Esophagus mucosa (tissue), 1 donor: Measurements from ENCODE around the gene NCOR1. TPM values are rescaled to one million over a fixed set of nuclear protein-coding genes. Genes with fewer than 3 reads are reported as not detected.
A peak's percentile ranks its signal among the peaks of the same experiment; 100 is the strongest.
"Not testable (repeated sequence)": the region's sequence is repeated elsewhere in the genome, so short reads cannot be mapped to it uniquely, and the experiment has no call there.

ENCODE experiments used
- ATAC-seq: fragments of 200-7000 bp; cut with Tn5 transposase; one replicate; pipeline ENCODE4 v1.9.1; 2020
- total RNA-seq: library from RNA; stranded (reverse); gene quantifications from one replicate; pipeline ENCODE4 v1.2.4, GENCODE V29; 2023
- donor health status: DM: yes; HTN: yes; CAD: no.

The NCOR1 gene
- total RNA-seq, 1 donor from 2014 or later: 71.0 TPM

DNA sequence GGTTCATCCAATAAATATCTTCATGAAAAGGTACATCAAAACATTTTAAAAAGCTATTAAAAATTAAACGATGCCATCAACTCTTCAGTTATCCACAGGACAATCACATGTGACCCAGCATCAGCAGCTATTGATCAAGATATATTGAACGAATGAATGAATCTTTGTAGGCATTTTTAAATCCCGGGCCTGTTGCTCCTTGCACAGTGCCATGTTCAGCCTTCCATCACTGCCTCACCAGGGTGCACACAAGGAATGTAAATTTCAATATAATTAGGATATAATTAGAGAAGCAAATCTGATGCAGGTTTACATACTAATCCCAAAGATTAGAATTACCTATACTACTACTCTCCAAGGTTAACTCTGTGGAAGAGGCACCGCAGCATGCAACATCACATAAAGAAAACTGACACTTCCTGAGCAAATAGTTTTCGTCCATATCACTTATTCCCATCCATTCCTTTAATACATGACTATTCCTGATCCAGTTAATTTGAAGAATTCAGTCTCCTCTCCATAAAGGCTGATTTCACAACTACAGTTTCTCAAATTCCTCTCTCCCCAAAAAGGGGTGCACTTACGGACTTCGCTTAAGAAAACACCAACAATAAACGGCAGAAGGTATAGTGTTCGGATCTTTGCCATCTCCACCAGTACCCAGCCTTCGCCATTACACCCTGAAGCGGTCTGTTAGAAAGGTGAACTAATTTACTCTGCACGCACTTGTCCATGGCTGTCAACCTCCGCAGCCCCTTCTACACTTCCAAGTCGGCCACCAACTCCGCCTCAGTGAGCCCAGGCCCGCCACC lies 938 bp downstream of the NCOR1 start:
- ATAC-seq: no peak

DNA sequence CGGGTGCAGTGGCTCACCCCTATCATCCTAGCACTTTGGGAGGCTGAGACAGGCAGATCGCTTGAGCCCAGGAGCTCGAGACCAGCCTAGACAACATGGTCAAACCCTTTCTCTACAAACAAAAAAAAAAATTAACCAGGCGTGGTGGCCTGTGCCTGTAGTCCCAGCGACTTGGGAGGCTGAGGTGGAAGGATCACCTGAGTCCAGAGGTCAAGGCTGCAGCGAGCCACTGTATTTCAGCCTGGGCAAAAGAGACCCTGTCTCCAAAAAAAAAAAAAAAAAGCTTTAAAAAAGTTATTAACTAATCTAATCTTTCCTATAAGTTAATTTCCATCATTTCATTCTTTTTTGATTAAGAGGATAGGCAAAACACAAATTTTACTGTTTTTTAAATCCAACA lies 2.5 kb downstream of the NCOR1 start:
- no peak for ATAC-seq

DNA sequence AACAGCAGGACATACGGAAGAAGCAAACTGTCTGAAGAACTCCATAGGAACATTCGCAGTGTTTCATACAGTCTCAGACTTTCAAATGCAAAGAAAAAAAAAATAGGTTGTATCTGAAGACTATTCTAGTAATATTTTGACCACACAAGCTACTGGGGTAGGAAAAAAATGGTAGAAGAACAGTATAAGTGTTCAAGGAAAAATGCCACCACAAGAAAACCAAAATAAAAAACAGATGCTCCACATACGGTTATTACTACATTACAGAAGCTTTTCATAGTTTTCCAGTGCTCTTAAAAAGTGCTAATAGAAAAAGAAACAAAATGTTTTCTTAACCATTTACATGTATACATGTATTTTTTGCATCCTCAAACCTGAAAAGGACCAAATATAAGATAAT lies 3.7 kb downstream of the NCOR1 start:
- no peak for ATAC-seq

DNA sequence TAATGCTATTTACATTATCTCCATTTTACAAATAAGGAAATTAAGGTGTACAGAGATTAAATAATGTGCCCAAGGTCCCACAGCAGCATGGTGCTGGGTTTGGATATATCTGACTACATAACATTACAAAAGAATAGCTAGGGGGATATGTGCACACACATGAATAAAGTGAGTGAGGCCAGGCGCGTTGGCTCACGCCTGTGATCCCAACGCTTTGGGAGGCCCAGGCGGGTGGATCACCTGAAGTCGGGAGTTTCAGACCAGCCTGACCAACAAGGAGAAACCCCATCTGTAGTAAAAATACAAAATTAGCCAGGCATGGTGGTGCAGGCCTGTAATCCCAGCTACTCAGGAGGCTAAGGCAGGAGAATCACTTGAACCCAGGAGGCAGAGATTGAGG lies 10.6 kb downstream of the NCOR1 start:
- ATAC-seq: not testable (repeated sequence)

DNA sequence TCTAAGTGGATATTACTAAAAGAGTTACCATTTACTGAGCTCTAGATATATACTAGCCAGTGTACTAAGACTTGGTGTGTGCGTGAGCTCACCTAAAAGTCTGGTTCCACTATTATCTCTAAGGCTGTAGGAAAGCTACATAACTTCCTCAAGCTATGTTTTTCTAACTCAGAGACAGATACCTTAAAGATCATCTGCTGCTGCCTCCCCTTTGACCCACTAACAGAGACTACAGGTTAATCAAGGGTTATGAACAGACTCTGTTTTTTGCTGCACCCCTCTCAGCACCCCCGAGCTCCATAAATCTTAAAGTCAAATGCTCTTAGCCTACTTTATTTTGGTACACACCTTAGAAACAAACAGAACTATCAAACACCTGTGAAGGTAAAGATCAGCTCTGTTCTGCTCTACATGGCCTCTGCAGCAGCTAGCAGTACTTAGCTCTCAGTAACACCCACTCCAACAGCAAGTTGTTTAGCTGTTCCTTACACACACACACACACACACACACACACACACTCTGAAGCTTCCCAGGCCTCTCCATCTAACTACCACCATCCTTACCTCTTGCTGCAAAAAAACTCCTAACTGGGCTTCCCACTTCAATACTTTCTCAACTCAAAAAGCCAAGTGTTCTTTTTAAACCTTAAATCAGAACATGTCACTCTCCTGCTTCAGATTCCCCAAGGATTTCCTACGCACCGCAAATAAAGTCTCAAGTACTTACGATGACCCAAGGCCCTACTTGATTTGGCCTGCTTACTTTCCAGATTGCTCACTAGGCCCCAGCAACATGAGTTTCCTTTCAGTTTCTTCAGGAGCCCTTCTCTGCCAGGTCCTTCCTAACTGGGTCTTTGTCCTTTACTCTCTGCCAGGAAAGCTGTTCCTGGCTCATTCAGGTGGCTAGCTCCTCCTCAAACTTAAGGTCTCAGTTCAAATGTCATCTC lies 12.5 kb downstream of the NCOR1 start:
- not testable (repeated sequence) for ATAC-seq

DNA sequence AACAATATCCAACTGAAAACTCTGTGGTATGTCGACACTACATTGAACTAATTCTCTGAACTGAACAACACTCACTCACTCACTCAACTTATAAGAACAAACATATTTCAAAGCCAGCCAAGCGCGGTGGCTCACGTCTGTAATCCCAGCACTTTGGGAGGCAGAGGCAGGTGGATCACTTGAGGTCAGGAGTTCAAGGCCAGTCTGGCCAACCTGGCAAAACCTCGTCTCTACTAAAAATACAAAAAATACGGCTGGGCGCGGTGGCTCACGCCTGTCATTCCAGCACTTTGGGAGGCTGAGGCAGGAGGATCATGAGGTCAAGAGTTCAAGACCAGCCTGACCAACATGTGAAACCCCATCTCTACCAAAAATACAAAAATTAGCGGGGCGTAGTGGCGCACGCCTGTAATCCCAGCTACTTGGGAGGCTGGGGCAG lies 13.6 kb downstream of the NCOR1 start:
- not testable (repeated sequence) for ATAC-seq

DNA sequence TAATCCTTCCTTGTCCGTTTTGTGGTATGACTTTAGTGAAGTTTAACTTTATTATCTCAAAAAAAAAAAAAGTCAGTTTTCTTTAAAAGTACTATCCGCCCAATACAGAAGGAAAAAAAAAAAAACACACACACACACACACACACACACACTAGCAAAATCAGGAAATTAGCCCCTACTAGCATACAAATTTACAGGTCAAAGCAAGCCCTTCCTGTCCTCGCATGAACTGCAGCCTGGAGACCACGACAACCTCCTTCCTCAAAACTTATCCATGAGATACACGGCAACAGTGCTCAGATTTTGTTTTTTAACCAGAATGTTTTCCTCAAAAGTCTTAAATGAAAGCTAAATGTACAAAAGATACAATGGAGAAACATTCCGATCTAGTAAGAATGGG lies 16.2 kb downstream of the NCOR1 start:
- no peak for ATAC-seq

DNA sequence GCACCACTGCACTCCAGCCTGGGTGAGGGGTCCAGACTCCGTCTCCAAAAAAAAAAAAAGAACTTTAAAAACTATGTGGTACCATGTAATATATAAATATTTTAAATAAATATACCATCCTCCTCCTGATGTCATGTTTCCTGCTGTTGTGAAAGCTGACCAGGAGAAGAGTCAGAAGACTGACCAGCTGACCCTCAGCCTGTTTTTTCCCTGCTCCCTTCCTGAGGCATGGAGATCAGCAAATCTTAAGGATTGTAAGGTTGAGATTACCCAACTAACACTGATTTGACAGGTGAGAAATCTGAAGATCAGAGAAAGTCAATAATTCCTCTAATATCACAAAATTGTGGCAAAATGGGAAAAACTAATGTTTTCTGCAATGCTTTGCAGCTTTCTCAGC lies 18.1 kb downstream of the NCOR1 start:
- ATAC-seq: no peak

DNA sequence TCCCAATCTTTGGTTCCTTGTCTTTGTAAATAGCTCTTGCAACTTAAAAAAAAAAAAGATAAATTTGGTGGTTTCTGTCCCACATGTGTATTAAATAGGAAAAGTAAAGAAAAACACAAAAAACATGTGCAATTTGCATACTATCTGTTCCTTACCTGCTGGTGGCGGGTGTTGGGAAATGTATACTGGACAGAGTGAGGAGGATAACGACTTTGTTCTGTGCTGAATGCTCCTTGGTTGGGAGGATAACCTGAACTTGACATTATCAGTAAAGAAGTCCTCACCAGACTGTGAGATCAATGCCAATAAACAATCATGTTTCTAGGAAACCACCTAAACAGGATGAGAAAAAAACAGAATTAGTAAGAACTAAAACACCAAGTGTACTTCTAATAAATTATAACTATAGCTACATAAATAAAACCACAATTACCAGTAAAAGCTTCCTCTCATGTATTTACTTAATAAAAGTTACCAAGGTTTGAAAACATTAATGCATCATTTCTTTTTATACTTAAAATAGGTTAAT lies 21.0 kb downstream of the NCOR1 start:
- not testable (repeated sequence) for ATAC-seq

DNA sequence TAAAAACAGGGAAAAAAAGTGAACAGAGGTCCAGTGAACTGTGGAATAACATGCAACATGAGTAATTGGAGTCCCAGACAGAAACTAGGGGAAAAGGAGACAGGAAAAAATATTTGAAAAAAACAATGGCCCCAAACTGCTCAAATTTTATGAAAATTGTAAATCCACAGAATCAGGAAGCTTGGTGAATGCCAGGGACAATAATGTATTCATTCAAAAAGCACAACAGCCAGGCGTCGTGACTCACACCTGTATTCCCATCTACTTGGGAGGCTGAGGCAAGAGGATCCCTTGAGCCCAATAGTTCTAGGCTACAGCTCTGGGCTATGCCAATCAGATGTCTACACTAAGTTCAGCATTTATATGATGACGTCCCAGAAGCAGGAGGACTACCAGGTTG lies 23.7 kb downstream of the NCOR1 start:
- ATAC-seq: no peak

DNA sequence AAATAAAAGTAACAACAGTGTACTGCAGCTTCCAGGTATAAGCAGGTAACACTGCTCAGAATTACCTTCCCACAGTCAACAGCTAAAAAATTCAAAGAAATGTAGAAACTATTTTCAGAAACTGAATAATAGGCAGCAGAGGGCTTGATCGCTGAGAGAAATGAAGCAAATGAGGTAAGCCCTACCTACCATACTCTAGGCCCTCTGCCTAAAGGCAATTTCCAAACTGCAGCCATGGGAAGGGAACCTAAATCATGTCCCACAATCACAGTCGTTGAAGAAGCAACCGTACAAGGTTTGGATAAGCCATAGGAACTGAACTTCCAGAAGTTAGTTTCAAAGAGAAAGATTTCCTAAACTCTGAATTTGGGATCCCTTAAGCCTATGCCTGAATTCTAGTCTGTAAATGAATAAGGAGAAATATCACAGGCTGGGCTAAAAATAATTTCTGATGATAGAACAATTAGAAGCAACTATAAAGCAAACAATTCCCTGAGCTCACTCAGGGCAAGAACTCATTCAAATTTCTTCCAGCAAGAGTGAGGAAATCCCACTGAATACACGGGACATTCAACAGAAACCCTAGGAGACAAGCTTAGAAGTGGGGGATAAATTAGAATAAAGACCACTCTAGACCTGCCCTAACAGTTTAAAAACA lies 24.5 kb downstream of the NCOR1 start:
- ATAC-seq: no peak

DNA sequence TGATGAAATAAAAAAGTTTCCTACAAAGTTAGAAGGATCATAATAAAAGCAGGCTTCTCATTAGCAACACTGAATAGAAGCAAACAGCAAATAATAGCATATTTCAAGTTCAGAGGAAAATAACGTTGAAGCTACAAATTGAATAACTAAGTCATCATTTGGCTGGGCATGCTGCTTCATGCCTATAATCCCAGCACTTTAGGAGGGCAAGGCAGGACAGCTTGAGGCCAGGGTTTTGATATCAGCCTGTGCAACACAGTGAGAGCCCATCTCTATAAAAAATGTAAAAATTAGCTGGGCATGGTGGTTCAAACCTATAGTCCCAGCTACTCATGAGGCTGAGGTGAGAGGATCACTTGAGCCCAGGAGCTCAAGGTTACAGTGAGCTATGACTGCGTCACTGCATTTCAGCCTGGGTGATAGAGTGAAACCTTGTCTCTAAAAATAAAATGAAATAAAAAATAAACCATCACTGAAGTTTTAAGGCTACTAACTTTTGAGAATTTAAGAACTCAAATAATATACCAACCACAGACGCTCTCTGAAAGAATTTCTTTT lies 25.5 kb downstream of the NCOR1 start:
- peak; percentile 50 for ATAC-seq

DNA sequence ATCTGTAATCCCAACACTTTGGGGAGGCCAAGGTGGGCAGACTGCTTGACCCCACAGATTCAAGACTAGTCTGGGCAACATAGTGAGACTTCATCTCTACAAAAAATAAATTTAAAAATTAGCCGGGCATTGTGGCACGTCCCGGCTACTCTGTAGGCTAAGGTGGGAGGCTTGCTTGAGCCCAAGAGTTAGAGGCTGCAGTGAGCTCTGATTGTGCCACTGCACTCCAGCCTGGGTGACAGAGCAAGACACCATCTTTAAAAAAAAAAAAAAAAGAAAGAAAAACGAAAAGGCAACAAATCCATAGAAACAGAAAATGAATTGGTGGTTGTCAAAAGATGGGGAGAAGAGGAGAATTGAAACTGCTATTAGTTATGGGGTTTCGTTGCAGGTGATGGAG lies 27.7 kb downstream of the NCOR1 start:
- ATAC-seq: no peak

DNA sequence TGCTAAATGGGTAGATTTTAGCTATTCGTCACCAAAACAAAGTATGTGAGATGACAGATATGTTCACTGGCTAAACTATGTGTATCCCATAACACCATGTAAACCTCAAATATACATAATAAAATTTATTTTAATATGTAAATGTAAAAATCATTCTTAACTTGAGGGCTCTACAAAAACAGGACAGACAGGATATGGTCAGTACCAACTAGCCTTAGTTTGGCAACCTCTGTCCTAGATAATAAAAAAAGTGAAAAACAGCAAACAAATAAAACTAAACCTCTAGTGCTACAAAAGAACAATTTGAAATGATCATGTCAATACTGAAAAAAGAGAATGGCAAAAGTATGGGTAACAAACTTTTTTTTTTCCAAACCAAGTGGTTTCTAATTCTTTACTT lies 33.8 kb downstream of the NCOR1 start:
- ATAC-seq: no peak

DNA sequence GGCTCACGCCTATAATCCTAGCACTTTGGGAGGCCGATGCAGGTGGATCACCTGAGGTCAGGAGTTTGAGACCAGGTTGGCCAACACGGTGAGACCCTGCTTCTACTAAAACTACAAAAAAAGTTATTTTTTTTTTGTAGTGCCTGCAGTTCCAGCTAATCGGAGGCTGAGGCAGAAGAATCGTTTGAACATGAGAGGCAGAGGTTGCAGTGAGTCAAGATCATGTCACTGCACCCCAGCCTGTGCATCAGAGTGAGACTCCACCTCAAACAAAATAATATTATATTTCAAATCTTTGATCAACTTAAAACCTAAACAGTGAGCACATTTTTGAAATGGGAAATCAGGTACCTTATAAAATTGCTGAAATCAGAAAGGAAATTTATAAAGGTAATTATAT lies 36.5 kb downstream of the NCOR1 start:
- no peak for ATAC-seq

DNA sequence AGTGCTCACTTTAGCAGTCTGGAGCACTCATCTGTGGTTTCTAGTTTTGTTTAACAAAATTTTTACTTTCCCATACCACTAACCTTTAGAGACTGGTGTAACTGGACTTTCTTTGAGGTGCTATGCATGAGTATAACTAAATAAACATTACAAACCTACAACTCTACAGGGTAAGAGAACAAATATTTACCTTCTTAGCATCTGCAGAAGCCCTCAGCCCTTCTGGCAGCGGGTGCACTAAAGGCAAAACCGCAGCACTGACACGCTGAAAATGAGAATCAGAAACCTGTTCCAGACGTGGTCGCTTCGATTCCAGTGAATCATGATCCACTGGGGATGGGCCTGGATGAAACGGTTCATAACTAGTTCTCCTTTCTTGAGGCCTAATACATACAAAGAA lies 43.7 kb downstream of the NCOR1 start:
- no peak for ATAC-seq

DNA sequence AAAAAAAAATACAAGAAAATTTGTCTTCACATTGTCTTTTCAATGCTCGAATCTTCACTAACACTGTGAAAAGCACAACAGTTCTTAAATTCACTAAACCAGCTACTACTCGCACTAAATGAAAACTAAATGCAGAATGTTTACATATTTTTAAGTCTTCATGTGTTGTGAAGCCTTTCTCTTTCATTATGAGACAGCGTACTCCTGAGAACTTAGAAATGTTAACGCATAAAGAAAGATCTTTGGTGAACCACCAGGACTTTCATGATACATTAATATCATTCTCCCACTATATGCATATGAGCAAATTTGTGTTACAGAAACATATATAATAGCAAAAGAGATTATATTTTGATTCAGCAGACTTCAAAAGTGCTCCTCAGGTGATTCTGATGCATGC lies 48.6 kb downstream of the NCOR1 start:
- not testable (repeated sequence) for ATAC-seq

DNA sequence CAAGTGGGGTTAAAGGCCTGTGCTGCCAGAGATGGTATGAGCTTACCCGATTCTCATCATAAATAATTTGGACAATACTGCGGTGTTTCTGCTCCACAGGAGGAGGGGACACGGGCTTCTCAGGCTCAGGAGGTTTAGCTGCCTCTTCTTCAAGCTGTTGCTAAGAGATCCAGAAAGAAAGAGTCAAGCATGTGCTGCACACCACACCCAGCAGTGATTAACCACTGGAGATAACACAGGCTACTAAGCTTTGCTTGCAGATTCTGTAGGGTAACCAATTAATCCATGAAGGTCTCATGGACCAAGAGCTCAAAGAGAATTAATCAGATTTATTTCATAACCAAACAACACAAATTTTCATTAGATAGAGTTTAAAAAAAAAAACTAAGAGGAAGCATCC lies 56.6 kb downstream of the NCOR1 start:
- no peak for ATAC-seq

DNA sequence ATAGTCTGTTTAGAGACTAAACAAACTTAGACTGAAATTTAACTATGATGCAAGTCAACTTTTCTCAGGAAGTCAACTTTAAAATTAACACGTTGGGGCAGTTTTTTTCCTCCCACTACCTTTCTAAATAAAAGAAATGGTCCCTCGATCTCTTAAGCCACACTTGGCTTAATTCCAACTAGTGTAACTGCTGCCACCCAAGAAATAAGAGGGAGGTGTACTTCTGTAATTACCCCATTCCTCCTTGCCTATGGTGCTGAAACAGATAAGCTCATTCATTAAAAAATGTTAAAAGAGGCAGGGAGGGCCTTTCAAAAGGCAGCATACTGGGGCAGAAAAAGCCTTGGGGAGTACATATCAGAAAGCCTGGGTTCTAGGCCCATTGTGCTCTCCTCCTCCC lies 59.8 kb downstream of the NCOR1 start:
- ATAC-seq: no peak

DNA sequence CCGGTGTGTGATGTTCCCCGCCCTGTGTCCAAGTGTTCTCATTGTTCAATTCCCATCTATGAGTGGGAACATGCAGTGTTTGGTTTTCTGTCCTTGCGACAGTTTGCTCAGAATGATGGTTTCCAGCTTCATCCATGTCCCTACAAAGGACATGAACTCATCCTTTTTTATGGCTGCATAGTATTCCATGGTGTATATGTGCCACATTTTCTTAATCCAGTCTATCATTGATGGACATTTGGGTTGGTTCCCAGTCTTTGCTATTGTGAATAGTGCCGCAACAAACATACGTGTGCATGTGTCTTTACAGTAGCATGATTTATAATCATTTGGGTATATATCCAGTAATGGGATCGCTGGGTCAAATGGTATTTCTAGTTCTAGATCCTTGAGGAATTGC lies 63.0 kb downstream of the NCOR1 start:
- not testable (repeated sequence) for ATAC-seq

DNA sequence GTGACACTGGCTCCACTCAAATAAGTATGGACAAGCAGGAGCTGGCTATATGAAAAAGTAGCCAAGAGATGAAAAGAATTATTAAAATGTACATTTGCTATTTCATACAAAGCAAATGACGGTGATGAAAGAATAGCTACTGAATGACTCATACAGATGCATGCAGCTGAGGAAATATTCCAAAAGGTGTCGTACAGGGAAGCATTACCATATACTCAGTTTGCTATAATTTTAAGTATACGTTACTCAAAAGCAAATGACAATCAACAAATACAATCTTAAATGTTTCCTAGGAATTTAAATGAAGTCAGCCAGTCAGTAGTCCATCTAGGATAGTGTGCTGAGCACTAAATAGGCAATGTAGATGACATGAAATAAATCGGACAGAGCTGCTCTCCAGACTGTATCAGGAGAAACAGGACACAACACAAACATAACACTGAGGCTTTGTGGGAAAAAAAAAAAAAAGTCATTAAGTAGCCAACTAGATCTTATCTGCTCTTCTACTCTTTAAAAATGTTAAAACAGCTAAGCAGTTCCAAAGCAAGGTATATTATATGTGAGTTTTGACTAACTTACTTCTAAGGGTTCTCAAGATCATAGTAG lies 65.0 kb downstream of the NCOR1 start:
- ATAC-seq: peak; percentile 72

DNA sequence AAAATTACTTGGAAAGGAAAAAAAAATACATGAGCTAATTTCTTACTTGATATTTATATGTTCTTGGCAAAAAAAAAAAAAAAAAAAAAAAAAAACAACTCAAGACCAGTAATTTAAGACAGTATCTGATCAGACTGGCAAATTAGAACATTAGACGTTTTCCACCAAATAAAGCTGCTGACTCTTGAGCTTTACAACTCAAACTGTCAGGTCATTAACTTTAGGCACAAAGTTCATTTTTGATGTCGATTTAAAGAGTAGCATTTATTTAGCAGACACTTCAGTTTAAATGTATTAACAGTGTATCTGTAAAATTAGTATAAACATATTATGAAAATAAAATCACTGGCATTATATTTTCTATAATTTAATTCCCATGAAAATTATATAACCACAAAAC lies 66.7 kb downstream of the NCOR1 start:
- no peak for ATAC-seq
